Stimulated activated CD4-positive, alpha-beta T cell treated with anti-CD3 and anti-CD28 coated beads, TNF-alpha, amount 100 ng/mL, for 24 hours (primary cell): ENCODE data around the gene ITGB2.

Source experiments
- DNase-seq, 3 experiments: peaks; one replicate each; pipeline ENCODE4 v3.0.0-alpha.2; 2020; ENCODE audit warnings: low read depth in 3 of 3

Gene ITGB2

GRCh38 chr21:44867999-44868700 is 52.5 kb downstream of the ITGB2 start:
- no peak for DNase-seq

- DNase-seq = no peak
Measured at GRCh38 chr21:44867464-44867863, 53.2 kb downstream of the ITGB2 start.

GRCh38 chr21:44866780-44867179 is 53.9 kb downstream of the ITGB2 start:
- DNase-seq = no peak

GRCh38 chr21:44865561-44866280 is 55.0 kb downstream of the ITGB2 start:
- DNase-seq = no peak

GRCh38 chr21:44862869-44863685 is 57.6 kb downstream of the ITGB2 start:
- no peak for DNase-seq

- no peak for DNase-seq
Measured at GRCh38 chr21:44858791-44859190, 61.9 kb downstream of the ITGB2 start.

GRCh38 chr21:44858291-44858690 is 62.4 kb downstream of the ITGB2 start:
- DNase-seq = no peak

GRCh38 chr21:44857127-44857892 is 63.4 kb downstream of the ITGB2 start:
- no peak for DNase-seq

- DNase-seq = no peak
Measured at GRCh38 chr21:44856131-44856530, 64.6 kb downstream of the ITGB2 start.

GRCh38 chr21:44855572-44855971 is 65.1 kb downstream of the ITGB2 start:
- no peak for DNase-seq

- no peak for DNase-seq
Measured at GRCh38 chr21:44854664-44855446, 65.8 kb downstream of the ITGB2 start.

GRCh38 chr21:44854391-44854663 is 66.4 kb downstream of the ITGB2 start:
- no peak for DNase-seq

- DNase-seq = no peak
Measured at GRCh38 chr21:44853601-44854390, 66.9 kb downstream of the ITGB2 start.

GRCh38 chr21:44850905-44851657 is 69.6 kb downstream of the ITGB2 start:
- no peak for DNase-seq

GRCh38 chr21:44850208-44850800 is 70.4 kb downstream of the ITGB2 start:
- no peak for DNase-seq

- no peak for DNase-seq
Measured at GRCh38 chr21:44849616-44850130, 71.0 kb downstream of the ITGB2 start.

GRCh38 chr21:44848821-44849521 is 71.7 kb downstream of the ITGB2 start:
- no peak for DNase-seq

- DNase-seq = no peak
Measured at GRCh38 chr21:44847261-44848056, 73.2 kb downstream of the ITGB2 start.
